HG03025 (cell line): ENCODE data around the gene OR8H1.

Source experiments
- ATAC-seq: cut with Tn5 transposase; IDR thresholded peaks from one replicate; pipeline ENCODE4 v1.9.1; 2021; ENCODE audit warnings: mild to moderate bottlenecking, moderate library complexity; ENCODE audit not compliant: unreplicated experiment, low FRiP score

OR8H1 gene

DNA sequence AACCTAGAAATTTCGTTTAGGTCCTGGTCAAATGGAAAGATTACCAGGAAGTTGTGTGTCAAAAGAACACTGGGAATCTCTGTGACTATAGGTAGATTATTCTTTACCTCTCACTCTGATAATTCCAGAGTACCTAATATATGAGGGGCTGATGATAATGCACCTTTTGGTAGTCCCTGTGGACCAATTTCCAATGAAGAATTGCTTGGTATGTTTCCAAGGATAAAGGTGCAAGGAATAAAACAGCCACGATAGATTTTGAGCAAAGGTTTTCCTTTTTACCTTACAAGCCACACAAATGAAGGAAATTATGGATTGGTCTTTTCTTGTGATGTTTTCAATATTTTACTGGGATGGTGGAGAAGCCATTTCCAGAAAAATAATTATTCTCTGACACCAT, at the start of gene OR8H1:
OR8H1 (minus strand) TSS at position 101 of the 400 bp plus-strand sequence. CDS start 1,192 bp downstream, outside the sequence.
- ATAC-seq, result no peak

- ATAC-seq, result no peak
Observed at GRCh38 chr11:56340289-56340688, 48.2 kb upstream of the OR8H1 start.

- ATAC-seq, result no peak
Observed at GRCh38 chr11:56333156-56333555, 41.1 kb upstream of the OR8H1 start.

DNA sequence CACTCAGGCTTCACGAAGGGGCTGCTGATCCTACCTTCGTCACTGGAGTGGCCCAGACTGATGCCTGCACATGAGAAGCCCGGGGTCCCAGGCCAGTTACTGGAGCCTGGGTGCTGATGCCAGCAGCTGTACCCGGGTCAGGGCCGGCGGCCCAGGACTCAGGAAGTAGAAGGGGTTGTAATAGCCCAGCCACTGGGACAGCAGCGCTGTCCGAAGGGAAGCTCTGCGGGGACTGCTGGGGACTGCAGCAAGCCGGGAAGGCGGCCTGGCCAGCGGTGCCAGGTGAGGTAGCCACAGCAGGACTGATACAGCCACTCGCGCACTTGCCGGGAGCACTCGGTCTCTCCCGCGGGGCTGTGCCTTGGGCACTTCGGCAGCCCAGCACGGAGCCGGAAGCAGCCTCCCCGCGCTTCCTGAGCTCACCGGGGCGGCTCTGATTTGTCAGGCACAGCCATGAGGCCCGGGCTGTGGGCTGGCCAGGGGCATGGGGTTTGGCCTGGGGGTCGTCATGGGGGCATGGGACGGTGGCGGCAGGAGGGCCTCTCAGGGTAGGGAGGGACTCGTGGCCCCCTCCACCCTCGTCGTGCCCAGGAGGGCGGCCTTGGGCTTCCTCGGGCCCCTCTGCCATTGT, 39.9 kb upstream of the OR8H1 start:
- ATAC-seq, result no peak

DNA sequence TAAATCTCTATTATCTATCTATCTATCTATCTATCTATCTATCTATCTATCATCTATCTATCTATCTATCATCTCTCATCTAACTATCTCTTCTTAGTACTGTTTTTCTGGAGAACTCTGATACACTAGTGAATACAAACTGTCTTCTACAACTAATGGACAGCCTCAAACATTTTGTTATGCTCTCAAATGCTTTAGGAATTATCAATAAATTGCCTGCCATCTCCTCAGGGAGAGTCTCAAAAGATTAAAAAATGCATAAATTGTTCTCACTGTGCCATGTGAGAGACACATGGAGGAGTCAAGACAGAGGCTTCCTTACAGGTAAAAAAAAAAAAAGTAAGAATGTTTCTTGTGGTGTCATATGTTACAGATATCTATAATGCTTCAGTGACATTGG, 22.8 kb upstream of the OR8H1 start, which contains the start of gene OR8K3:
OR8K3 (plus strand) TSS at position 301 of the 400 bp plus-strand sequence. CDS start 3,163 bp downstream, outside the sequence.
- ATAC-seq, result no peak

- no peak for ATAC-seq
Observed at GRCh38 chr11:56307836-56308235, 15.8 kb upstream of the OR8H1 start.

DNA sequence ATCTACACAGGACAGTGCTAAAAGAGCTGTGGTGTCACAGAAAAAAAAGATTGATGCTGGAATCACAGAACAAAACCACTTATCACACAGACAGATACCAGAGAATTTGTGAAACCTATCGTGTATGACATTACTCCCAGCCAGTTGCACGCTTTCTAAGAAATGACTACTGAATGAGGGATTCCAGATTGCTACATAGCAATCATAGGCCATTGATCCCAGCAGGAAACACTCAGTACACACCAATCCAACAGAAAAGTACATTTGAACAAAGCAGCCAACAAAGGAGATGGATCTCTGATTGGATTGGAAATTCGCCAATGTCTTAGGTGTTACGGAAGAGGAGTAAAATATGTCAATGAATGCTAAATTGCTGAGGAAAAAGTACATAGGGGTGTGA, 4.8 kb upstream of the OR8H1 start:
- no peak for ATAC-seq

- no peak for ATAC-seq
Observed at GRCh38 chr11:56273854-56274253, 18.2 kb downstream of the OR8H1 start, which contains the start of gene OR5T1. TSS of gene OR5T1 (plus strand) at chr11:56274154. CDS start at chr11:56275639, 1,485 bp downstream.

- no peak for ATAC-seq
Observed at GRCh38 chr11:56271092-56271491, 21.0 kb downstream of the OR8H1 start.

- ATAC-seq, result no peak
Observed at GRCh38 chr11:56251954-56252353, 40.1 kb downstream of the OR8H1 start, which contains the start of gene OR5T3. TSS of gene OR5T3 (plus strand) at chr11:56252254. CDS start at chr11:56252254, 0 bp downstream.
